GM13976 (cell line): ENCODE data around the gene SMIM22.

Experiments used
- DNase-seq: peaks from one replicate; pipeline ENCODE4 v3.0.0; 2012; ENCODE audit warnings: low spot score
- in situ Hi-C: fragments of 300-500 bp; cut with MboI; formaldehyde crosslinking; loops from one replicate; pipeline ENCODE4 v1.12.0; 2022; ENCODE audit warnings: low sequenced_read_pairs, mixed read lengths, inconsistent platforms; ENCODE audit not compliant: unreplicated experiment
- TF ChIP-seq, protein P1 (sequence below): IDR thresholded peaks from 2 replicates; pipeline ENCODE4 v1.5.1; 2012; ENCODE audit warnings: borderline replicate concordance, mild to moderate bottlenecking; ENCODE audit not compliant: insufficient read depth; ENCODE audit errors: extremely low read depth, missing control alignments, control extremely low read depth

Gene SMIM22

DNA sequence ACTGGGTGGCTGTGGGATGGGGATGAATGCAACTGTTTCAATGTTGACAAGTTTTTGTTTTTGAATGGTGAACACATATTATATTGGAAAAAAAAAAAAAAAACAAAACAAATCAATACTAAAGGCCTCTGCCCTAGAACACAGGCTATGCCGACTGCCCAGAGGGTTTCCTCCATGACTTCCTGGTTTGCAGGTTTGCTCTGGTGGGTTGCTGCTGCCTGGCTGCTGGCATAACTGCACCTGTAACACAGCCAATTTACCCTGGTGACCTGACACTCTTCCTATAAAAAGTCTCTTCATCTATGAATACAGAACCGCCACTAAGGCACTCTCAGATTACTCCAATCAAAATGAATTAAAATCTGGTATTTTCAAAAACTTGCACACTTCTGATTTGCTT lies 41.6 kb downstream of the SMIM22 start:
- in situ Hi-C loops = no loop called here
- TF ChIP-seq, protein P1, sequence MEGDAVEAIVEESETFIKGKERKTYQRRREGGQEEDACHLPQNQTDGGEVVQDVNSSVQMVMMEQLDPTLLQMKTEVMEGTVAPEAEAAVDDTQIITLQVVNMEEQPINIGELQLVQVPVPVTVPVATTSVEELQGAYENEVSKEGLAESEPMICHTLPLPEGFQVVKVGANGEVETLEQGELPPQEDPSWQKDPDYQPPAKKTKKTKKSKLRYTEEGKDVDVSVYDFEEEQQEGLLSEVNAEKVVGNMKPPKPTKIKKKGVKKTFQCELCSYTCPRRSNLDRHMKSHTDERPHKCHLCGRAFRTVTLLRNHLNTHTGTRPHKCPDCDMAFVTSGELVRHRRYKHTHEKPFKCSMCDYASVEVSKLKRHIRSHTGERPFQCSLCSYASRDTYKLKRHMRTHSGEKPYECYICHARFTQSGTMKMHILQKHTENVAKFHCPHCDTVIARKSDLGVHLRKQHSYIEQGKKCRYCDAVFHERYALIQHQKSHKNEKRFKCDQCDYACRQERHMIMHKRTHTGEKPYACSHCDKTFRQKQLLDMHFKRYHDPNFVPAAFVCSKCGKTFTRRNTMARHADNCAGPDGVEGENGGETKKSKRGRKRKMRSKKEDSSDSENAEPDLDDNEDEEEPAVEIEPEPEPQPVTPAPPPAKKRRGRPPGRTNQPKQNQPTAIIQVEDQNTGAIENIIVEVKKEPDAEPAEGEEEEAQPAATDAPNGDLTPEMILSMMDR = no peak
- no peak for DNase-seq

- TF ChIP-seq, protein P1 = no peak
- no peak for DNase-seq
- in situ Hi-C loops = no loop called here
These were observed 42.7 kb downstream of the SMIM22 start for GRCh38 chr16:4837733-4838501.

DNA sequence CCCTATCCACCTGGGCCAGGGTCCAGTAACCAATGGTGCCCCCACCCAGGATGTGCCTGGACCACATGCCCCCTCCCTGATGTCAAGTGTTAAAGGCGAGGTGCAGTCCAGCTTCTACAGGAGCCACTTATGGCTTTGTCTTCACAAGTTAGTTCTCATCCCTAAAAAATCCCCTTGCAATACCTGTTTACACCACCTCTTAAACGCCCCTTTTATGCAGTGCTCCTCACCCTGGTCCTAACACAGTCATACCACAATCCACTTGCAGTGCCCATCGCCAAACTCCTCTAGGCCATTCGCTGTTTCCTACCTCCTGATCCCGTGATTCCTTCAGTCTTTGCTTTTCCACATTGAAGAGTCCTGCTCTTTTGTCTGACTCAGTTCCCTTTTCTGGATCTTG lies 44.8 kb downstream of the SMIM22 start:
- TF ChIP-seq, protein P1 = no peak
- DNase-seq = no peak
- in situ Hi-C loops = no loop called here

- no peak for DNase-seq
- TF ChIP-seq, protein P1 = no peak
- in situ Hi-C loops = no loop called here
These were observed 45.8 kb downstream of the SMIM22 start for GRCh38 chr16:4840984-4841383.
